PC-9 (cell line): ENCODE measurements around the gene CKS1B. TPM values are rescaled to one million over a fixed set of nuclear protein-coding genes. Genes with fewer than 3 reads are reported as not detected.

Experiments used
- BruUV-seq: library from RNA; stranded (reverse); fragments of 400-500 nt; replicated peaks from 2 replicates; lab custom pipeline; 2021; lab: Mats Ljungman, UMichigan
- CTCF ChIA-PET: fragments of 300-600 bp; sonication (Branson Sonifier 250); formaldehyde crosslinking; loops from one replicate; lab custom pipeline; 2022; ENCODE audit warnings: antibody characterized with exemption; lab: Charles Lee
- POLR2A ChIA-PET: fragments of 300-600 bp; sonication (Branson Sonifier 250); formaldehyde crosslinking; loops from one replicate; lab custom pipeline; 2022; ENCODE audit warnings: antibody characterized with exemption; ENCODE audit not compliant: unreplicated experiment; lab: Charles Lee
- DNase-seq, 2 experiments: peaks; one replicate each; pipeline versions ENCODE4 v3.0.0 to v3.0.0-alpha.2; 2015 to 2022; ENCODE audit warnings: mixed read lengths in 1 of 2
- H2AFZ ChIP-seq: fragments of 200-600 bp; sonication (generic); 2 replicates; pipeline ENCODE4 v1.8.1; 2017; ENCODE audit warnings: antibody characterized with exemption
- H3F3A ChIP-seq: fragments of 200-600 bp; sonication (generic); 2 replicates; pipeline ENCODE4 v1.8.1; 2017; ENCODE audit warnings: antibody characterized with exemption, mild to moderate bottlenecking, low read depth; ENCODE audit not compliant: insufficient read depth
- H3K27ac ChIP-seq: fragments of 200-600 bp; sonication (generic); 2 replicates; pipeline ENCODE4 v1.6.1; 2016; ENCODE audit warnings: mixed run types
- H3K27me3 ChIP-seq: fragments of 200-600 bp; sonication (generic); 2 replicates; pipeline ENCODE4 v1.6.1; 2016; ENCODE audit warnings: low read depth, mixed run types; ENCODE audit not compliant: insufficient read depth
- H3K36me3 ChIP-seq: fragments of 200-600 bp; sonication (generic); 2 replicates; pipeline ENCODE4 v1.6.1; 2016; ENCODE audit warnings: low read depth, mixed run types
- H3K4me1 ChIP-seq: fragments of 200-600 bp; sonication (generic); replicated peaks from 2 replicates; pipeline ENCODE4 v1.6.1; 2016; ENCODE audit warnings: mixed run types; ENCODE audit not compliant: insufficient read depth
- H3K4me2 ChIP-seq: fragments of 200-600 bp; sonication (generic); 2 replicates; pipeline ENCODE4 v1.6.1; 2017; ENCODE audit warnings: mixed run types
- H3K4me3 ChIP-seq: fragments of 200-600 bp; sonication (generic); 2 replicates; pipeline ENCODE4 v1.6.1; 2016; ENCODE audit warnings: mixed run types
- H3K79me2 ChIP-seq: fragments of 200-600 bp; sonication (generic); 2 replicates; pipeline ENCODE4 v1.6.1; 2017; ENCODE audit warnings: low read depth, mixed run types
- H3K9me2 ChIP-seq: fragments of 200-600 bp; sonication (generic); 2 replicates; pipeline ENCODE4 v1.8.1; 2017; ENCODE audit warnings: mild to moderate bottlenecking; ENCODE audit not compliant: insufficient read depth
- H3K9me3 ChIP-seq: fragments of 200-600 bp; sonication (generic); 2 replicates; pipeline ENCODE4 v1.8.1; 2016; ENCODE audit warnings: low read depth; ENCODE audit not compliant: insufficient read depth
- H4K20me1 ChIP-seq: fragments of 200-600 bp; sonication (generic); 2 replicates; pipeline ENCODE4 v1.8.1; 2017; ENCODE audit not compliant: insufficient read depth
- CTCF ChIP-seq: fragments of 200-600 bp; sonication (generic); conservative IDR thresholded peaks from 2 replicates; pipeline ENCODE4 v1.6.1; 2017; ENCODE audit warnings: mixed run types, antibody characterized with exemption, mild to moderate bottlenecking, moderate library complexity
- EZH2 ChIP-seq: fragments of 200-600 bp; sonication (generic); IDR thresholded peaks from 2 replicates; pipeline ENCODE4 v1.8.0; 2017; ENCODE audit warnings: antibody characterized with exemption, low read depth
- intact Hi-C: fragments of 100-400 bp; cut with micrococcal nuclease; formaldehyde crosslinking; loops from one replicate; pipeline ENCODE4 v1.10.0; 2022; ENCODE audit not compliant: unreplicated experiment
- total RNA-seq: library from RNA; stranded (reverse); gene quantifications from 2 replicates; pipeline ENCODE4 v1.2.3, GENCODE V29; 2021

CKS1B gene
- total RNA-seq, 1 experiment from 2014 or later = 236 TPM

- Histone ChIP-seq H3K4me1 (peaks cover 23% of the 10 kb centered on the region), H2AFZ (peak overlapping the region; percentile 59), H4K20me1 (no peaks in the 10 kb centered on the region), H3K27ac (peak overlapping the region; percentile 49), H3K4me3 (no peak overlapping the region), H3K27me3 (no peaks in the 10 kb centered on the region), H3K4me2 (peak overlapping the region; percentile 64), H3K36me3 (no peaks in the 10 kb centered on the region), H3K9me2 (no peaks in the 10 kb centered on the region), H3K79me2 (peaks cover 5% of the 10 kb centered on the region; the same call in 1 of the 2 replicates), H3F3A (peaks cover 19% of the 10 kb centered on the region; the same call in 1 of the 2 replicates), H3K9me3 (no peaks in the 10 kb centered on the region)
- TF ChIP-seq CTCF = no peak
- no peak for TF ChIP-seq EZH2
- ChIA-PET CTCF (interaction anchor here (0.5 to 1.2 kb wide), 4 partner anchors 12 to 386 kb away, joined by 3 to 5 read pairs (median 3); no protein-coding TSS in a partner anchor), POLR2A (interaction anchor here (0.5 to 0.6 kb wide), 6 partner anchors 41 to 986 kb away, joined by 3 to 25 read pairs (median 4); partner anchors contain the start of genes DENND4B and ZBTB7B)
- peak; percentile 75 to 84 for DNase-seq
- BruUV-seq = no TSS peak
- intact Hi-C loops = no loop called here
Observed at GRCh38 chr1:154931940-154932487, 42.5 kb upstream of the CKS1B start.

- Histone ChIP-seq H3K36me3 (no peaks in the 10 kb centered on the region), H4K20me1 (no peaks in the 10 kb centered on the region), H3K27me3 (no peaks in the 10 kb centered on the region), H3K27ac (no peak overlapping the region), H3K4me2 (no peak overlapping the region), H3K4me3 (no peak overlapping the region), H3K79me2 (peaks cover 5% of the 10 kb centered on the region; the same call in 1 of the 2 replicates), H3K9me3 (no peaks in the 10 kb centered on the region), H2AFZ (no peak overlapping the region), H3F3A (peaks cover 36% of the 10 kb centered on the region; the same call in 1 of the 2 replicates), H3K9me2 (no peaks in the 10 kb centered on the region), H3K4me1 (peaks cover 42% of the 10 kb centered on the region)
- no TSS peak for BruUV-seq
- no peak for DNase-seq
- TF ChIP-seq CTCF = no peak
- no peak for TF ChIP-seq EZH2
- ChIA-PET CTCF (no interaction called here), POLR2A (interaction anchor here (0.6 kb wide), 1 partner anchor 138 kb away, joined by 4 read pairs; no protein-coding TSS in a partner anchor)
- intact Hi-C loops = no loop called here
Observed at GRCh38 chr1:154934358-154934948, 40.0 kb upstream of the CKS1B start.

- TF ChIP-seq CTCF (no peak), EZH2 (no peak)
- TSS peak; percentile 59 for BruUV-seq
- DNase-seq = no peak
Observed at GRCh38 chr1:154935749-154936554, 38.5 kb upstream of the CKS1B start.

More at GRCh38 chr1:154935749-154936554, 38.5 kb upstream of the CKS1B start:
- Histone ChIP-seq H3K9me2 (no peaks in the 10 kb centered on the region), H3F3A (peaks cover 36% of the 10 kb centered on the region; the same call in 1 of the 2 replicates), H3K4me2 (peak overlapping the region; percentile 82), H3K4me3 (peak overlapping the region; percentile 62), H3K4me1 (peaks cover 50% of the 10 kb centered on the region), H3K9me3 (no peaks in the 10 kb centered on the region), H4K20me1 (no peaks in the 10 kb centered on the region), H3K27me3 (no peaks in the 10 kb centered on the region), H3K27ac (peak overlapping the region; percentile 93), H3K36me3 (no peaks in the 10 kb centered on the region), H2AFZ (peak overlapping the region; percentile 95), H3K79me2 (peaks cover 5% of the 10 kb centered on the region; the same call in 1 of the 2 replicates)
- ChIA-PET CTCF (no interaction called here), POLR2A (interaction anchor here (0.6 to 0.7 kb wide), 6 partner anchors 38 to 1014 kb away, joined by 3 to 26 read pairs (median 4); no protein-coding TSS in a partner anchor)
- intact Hi-C loops = loop anchor here (2.0 to 5.0 kb wide), 4 partner anchors 65 to 377 kb away; partner anchors contain the start of gene UBE2Q1
